Measurements from ENCODE around the gene ATG16L1. TPM values are rescaled to one million over a fixed set of nuclear protein-coding genes. Genes with fewer than 3 reads are reported as not detected.

ATG16L1 gene
- total RNA-seq, 4 donors from 2014 or later, result 38.6 to 77.2 (median 49.4) TPM

- peaks cover 32% of the 10 kb centered on the region for H3K4me1 ChIP-seq
- no peak overlapping the region for H3K4me3 ChIP-seq
- 54% methylated on average over 3 of the region's 3 CpGs for WGBS
- H3K9me3 ChIP-seq, result no peaks in the 10 kb centered on the region
- no peak overlapping the region for H3K27ac ChIP-seq
- TF ChIP-seq, protein P1, sequence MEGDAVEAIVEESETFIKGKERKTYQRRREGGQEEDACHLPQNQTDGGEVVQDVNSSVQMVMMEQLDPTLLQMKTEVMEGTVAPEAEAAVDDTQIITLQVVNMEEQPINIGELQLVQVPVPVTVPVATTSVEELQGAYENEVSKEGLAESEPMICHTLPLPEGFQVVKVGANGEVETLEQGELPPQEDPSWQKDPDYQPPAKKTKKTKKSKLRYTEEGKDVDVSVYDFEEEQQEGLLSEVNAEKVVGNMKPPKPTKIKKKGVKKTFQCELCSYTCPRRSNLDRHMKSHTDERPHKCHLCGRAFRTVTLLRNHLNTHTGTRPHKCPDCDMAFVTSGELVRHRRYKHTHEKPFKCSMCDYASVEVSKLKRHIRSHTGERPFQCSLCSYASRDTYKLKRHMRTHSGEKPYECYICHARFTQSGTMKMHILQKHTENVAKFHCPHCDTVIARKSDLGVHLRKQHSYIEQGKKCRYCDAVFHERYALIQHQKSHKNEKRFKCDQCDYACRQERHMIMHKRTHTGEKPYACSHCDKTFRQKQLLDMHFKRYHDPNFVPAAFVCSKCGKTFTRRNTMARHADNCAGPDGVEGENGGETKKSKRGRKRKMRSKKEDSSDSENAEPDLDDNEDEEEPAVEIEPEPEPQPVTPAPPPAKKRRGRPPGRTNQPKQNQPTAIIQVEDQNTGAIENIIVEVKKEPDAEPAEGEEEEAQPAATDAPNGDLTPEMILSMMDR (IDR thresholded peaks at IDR 0.05), result no peak
- TF ChIP-seq POLR2A (IDR thresholded peaks at IDR 0.05) (no peak), EP300 (IDR thresholded peaks at IDR 0.05) (no peak), POLR2AphosphoS5 (IDR thresholded peaks at IDR 0.05) (no peak)
- DNase-seq (ENCODE audit: low spot score in 2 of 2), result no peak
- no peaks in the 10 kb centered on the region for H3K36me3 ChIP-seq
- no peaks in the 10 kb centered on the region for H3K27me3 ChIP-seq
Measured at GRCh38 chr2:233211548-233211895, 40.0 kb upstream of the ATG16L1 start.

- DNase-seq (ENCODE audit: low spot score in 2 of 2), result no peak
- H3K36me3 ChIP-seq, result no peaks in the 10 kb centered on the region
- TF ChIP-seq POLR2A (IDR thresholded peaks at IDR 0.05) (no peak), EP300 (IDR thresholded peaks at IDR 0.05) (no peak), POLR2AphosphoS5 (IDR thresholded peaks at IDR 0.05) (no peak)
- TF ChIP-seq, protein P1 (IDR thresholded peaks at IDR 0.05), result no peak
- H3K27me3 ChIP-seq, result no peaks in the 10 kb centered on the region
- H3K4me1 ChIP-seq, result peaks cover 32% of the 10 kb centered on the region
- H3K27ac ChIP-seq, result no peak overlapping the region
- no peak overlapping the region for H3K4me3 ChIP-seq
- 46% methylated on average over 15 of the region's 15 CpGs for WGBS
- H3K9me3 ChIP-seq, result no peaks in the 10 kb centered on the region
Measured at GRCh38 chr2:233213011-233213410, 38.5 kb upstream of the ATG16L1 start.

GRCh38 chr2:233213975-233214374 is 37.5 kb upstream of the ATG16L1 start:
- no peak for DNase-seq (ENCODE audit: low spot score in 2 of 2)
- TF ChIP-seq, protein P1 (IDR thresholded peaks at IDR 0.05), result no peak
- no peak for TF ChIP-seq POLR2AphosphoS5 (IDR thresholded peaks at IDR 0.05)
- TF ChIP-seq POLR2A (IDR thresholded peaks at IDR 0.05), result no peak
- no peak for TF ChIP-seq EP300 (IDR thresholded peaks at IDR 0.05)
- 94% methylated on average over 6 of the region's 6 CpGs for WGBS

DNA sequence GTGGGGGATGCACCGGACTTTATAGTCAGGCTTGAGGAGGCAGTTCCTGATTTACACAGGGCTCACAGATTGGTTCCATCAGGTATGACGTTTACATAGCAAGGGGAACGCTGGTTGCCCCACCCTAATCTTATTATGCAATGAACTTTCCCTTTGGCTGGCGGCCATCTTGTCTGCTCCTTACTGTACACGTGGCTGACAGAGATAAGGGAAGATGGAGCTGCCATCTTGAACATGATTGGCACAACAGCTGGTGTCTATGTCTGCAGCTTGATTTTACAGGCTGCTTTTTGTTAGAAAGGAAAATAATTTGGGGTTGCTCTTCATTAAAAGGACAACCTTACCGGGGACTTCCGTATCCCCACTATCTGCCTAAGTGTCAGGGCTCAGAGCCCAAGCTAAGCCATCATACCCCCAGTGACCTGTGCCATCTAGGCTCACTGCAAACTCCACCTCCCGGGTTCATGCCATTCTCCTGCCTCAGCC is 33.5 kb upstream of the ATG16L1 start:
- Histone ChIP-seq H3K27me3 (no peaks in the 10 kb centered on the region), H3K27ac (no peak overlapping the region), H3K9me3 (no peaks in the 10 kb centered on the region), H3K4me1 (peaks cover 2% of the 10 kb centered on the region), H3K4me3 (no peak overlapping the region), H3K36me3 (no peaks in the 10 kb centered on the region)
- WGBS, result 65% methylated on average over 8 of the region's 8 CpGs
- no peak for TF ChIP-seq POLR2AphosphoS5 (IDR thresholded peaks at IDR 0.05)
- TF ChIP-seq EP300 (IDR thresholded peaks at IDR 0.05), result no peak
- no peak for TF ChIP-seq POLR2A (IDR thresholded peaks at IDR 0.05)
- TF ChIP-seq, protein P1 (IDR thresholded peaks at IDR 0.05), result no peak
- no peak for DNase-seq (ENCODE audit: low spot score in 2 of 2)

More at GRCh38 chr2:233213975-233214374, 37.5 kb upstream of the ATG16L1 start:
- Histone ChIP-seq H3K4me3 (no peak overlapping the region), H3K36me3 (no peaks in the 10 kb centered on the region), H3K4me1 (peaks cover 32% of the 10 kb centered on the region), H3K27ac (no peak overlapping the region), H3K9me3 (no peaks in the 10 kb centered on the region), H3K27me3 (no peaks in the 10 kb centered on the region)

DNA sequence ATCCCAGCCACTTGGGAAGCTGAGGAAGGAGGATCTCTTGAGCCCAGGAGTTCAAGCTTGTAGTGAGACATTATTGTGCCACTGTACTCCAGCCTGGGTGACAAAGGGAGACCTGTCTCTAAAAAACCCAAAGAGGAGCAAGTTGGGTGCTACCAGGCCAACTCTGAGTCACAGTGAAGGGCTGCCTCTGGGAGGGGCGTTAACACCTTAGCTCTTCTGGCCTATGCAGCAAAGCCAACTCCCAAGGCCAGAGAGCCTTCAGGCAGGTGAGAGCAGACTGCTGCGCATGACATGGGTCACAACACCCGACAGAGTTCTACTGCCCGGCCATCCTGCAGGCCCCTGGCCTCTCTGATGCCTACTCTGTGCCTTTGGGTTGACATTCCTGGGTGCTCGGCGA is 32.6 kb upstream of the ATG16L1 start:
- H3K36me3 ChIP-seq, result no peaks in the 10 kb centered on the region
- no peaks in the 10 kb centered on the region for H3K9me3 ChIP-seq
- H3K27me3 ChIP-seq, result no peaks in the 10 kb centered on the region
- no peak for DNase-seq (ENCODE audit: low spot score in 2 of 2)
- no peak overlapping the region for H3K4me3 ChIP-seq
- no peak overlapping the region for H3K27ac ChIP-seq
- no peaks in the 10 kb centered on the region for H3K4me1 ChIP-seq
- WGBS, result 86% methylated on average over 6 of the region's 6 CpGs
- TF ChIP-seq POLR2A (IDR thresholded peaks at IDR 0.05), result no peak
- TF ChIP-seq, protein P1 (IDR thresholded peaks at IDR 0.05), result no peak
- no peak for TF ChIP-seq POLR2AphosphoS5 (IDR thresholded peaks at IDR 0.05)
- TF ChIP-seq EP300 (IDR thresholded peaks at IDR 0.05), result no peak
